GM12878 (cell line): ENCODE measurements around the gene TFCP2L1. TPM values are rescaled to one million over a fixed set of nuclear protein-coding genes. Genes with fewer than 3 reads are reported as not detected.

Experiments
- ATAC-seq: fragments of 200-7000 bp; cut with Tn5 transposase; 3 replicates; pipeline ENCODE4 v1.9.1; 2020; ENCODE audit warnings: mild to moderate bottlenecking, moderate library complexity
- BruUV-seq: library from RNA; stranded (reverse); fragments of 400-500 nt; replicated peaks from 2 replicates; lab custom pipeline; 2021; lab: Mats Ljungman, UMichigan
- CTCF ChIA-PET: fragments of 300-600 bp; sonication (Branson Sonifier 250); formaldehyde crosslinking; extraction: SDS; loops from one replicate; lab custom pipeline; 2021; ENCODE audit warnings: inconsistent platforms; lab: Yijun Ruan, JAX
- POLR2A ChIA-PET: fragments of 350-600 bp; formaldehyde crosslinking; extraction: SDS; loops from one replicate; lab custom pipeline; 2021; ENCODE audit warnings: inconsistent platforms; lab: Charles Lee
- RAD21 ChIA-PET: fragments of 300-600 bp; sonication (Branson Sonifier 250); formaldehyde crosslinking; loops from one replicate; lab custom pipeline; 2023; ENCODE audit warnings: antibody characterized with exemption; ENCODE audit not compliant: unreplicated experiment; lab: Charles Lee
- SMC1A ChIA-PET: fragments of 300-600 bp; sonication (Branson Sonifier 250); formaldehyde crosslinking; loops from one replicate; lab custom pipeline; 2023; ENCODE audit not compliant: unreplicated experiment, uncharacterized antibody; lab: Charles Lee
- DNase-seq: peaks from one replicate; pipeline ENCODE4 v3.0.0-alpha.2; 2011; ENCODE audit warnings: low read depth, low spot score
- FAIRE-seq: peaks from 3 replicates; lab custom pipeline; 2011; peaks lifted over from hg19 to GRCh38; lab: Jason Lieb, UNC
- H2AFZ ChIP-seq: 2 replicates; pipeline ENCODE4 v1.6.0; 2011; ENCODE audit warnings: low read depth, low read length, control low read depth; ENCODE audit not compliant: control insufficient read depth
- H3K27ac ChIP-seq: 2 replicates; pipeline ENCODE4 v1.5.1; 2011; ENCODE audit warnings: control low read depth; ENCODE audit not compliant: control insufficient read depth, insufficient read depth
- H3K27me3 ChIP-seq, 2 experiments: replicated peaks in 1 of 2; 2 replicates each; pipeline versions ENCODE4 v1.6.0 to v1.6.1; 2011; ENCODE audit warnings: low read length in 1 of 2; ENCODE audit not compliant: control insufficient read depth in 2 of 2, insufficient read depth in 2 of 2
- H3K36me3 ChIP-seq, 2 experiments: 2 replicates each; pipeline ENCODE4 v1.5.1; 2011; ENCODE audit warnings: low read length in 1 of 2; ENCODE audit not compliant: control insufficient read depth in 2 of 2, insufficient read depth in 2 of 2
- H3K4me1 ChIP-seq: 2 replicates; pipeline ENCODE4 v1.6.1; 2011; ENCODE audit warnings: mild to moderate bottlenecking, low read length, moderate library complexity, mixed read lengths; ENCODE audit not compliant: control insufficient read depth, insufficient read depth
- H3K4me2 ChIP-seq: 2 replicates; pipeline ENCODE4 v1.6.0; 2011; ENCODE audit warnings: control low read depth; ENCODE audit not compliant: control insufficient read depth, insufficient read depth
- H3K4me3 ChIP-seq: fragments of 200-600 bp; sonication (generic); 2 replicates; pipeline ENCODE4 v1.5.1; 2016
- H3K79me2 ChIP-seq: 2 replicates; pipeline ENCODE4 v1.6.0; 2011; ENCODE audit warnings: low read length; ENCODE audit not compliant: control insufficient read depth, insufficient read depth
- H3K9ac ChIP-seq: 2 replicates; pipeline ENCODE4 v1.8.0; 2011; ENCODE audit warnings: low read length, control low read depth, mixed read lengths; ENCODE audit not compliant: control insufficient read depth, insufficient read depth
- H3K9me3 ChIP-seq: replicated peaks from 3 replicates; pipeline ENCODE4 v1.5.1; 2011; ENCODE audit warnings: mild to moderate bottlenecking, low read length; ENCODE audit not compliant: control insufficient read depth, insufficient read depth
- H4K20me1 ChIP-seq: 2 replicates; pipeline ENCODE4 v1.6.0; 2011; ENCODE audit not compliant: control insufficient read depth, insufficient read depth
- ATF2 ChIP-seq: IDR thresholded peaks from 2 replicates; pipeline ENCODE4 v1.6.1; 2012; ENCODE audit warnings: low read length, inconsistent platforms
- CEBPZ ChIP-seq: fragments of 150-350 bp; IDR thresholded peaks from 2 replicates; pipeline ENCODE4 v1.6.1; 2016; ENCODE audit warnings: low read depth, low read length
- EED ChIP-seq: sonication (generic); IDR thresholded peaks from 2 replicates; pipeline ENCODE4 v1.6.1; 2016; ENCODE audit warnings: antibody characterized with exemption, low read depth
- EP300 ChIP-seq, 2 experiments: fragments of 150-350 bp in 1 of 2; IDR thresholded peaks; 2 replicates each; pipeline ENCODE4 v1.6.1; 2011 to 2012; ENCODE audit warnings: low read depth in 2 of 2, low read length in 2 of 2, borderline replicate concordance in 1 of 2, improper control_type of control experiment in 1 of 2, inconsistent platforms in 1 of 2; ENCODE audit not compliant: control insufficient read depth in 1 of 2
- ETV6 ChIP-seq, 2 experiments: fragments of 450-650 bp in 1 of 2; IDR thresholded peaks in 1 of 2; conservative IDR thresholded peaks in 1 of 2; 2 replicates each; pipeline ENCODE4 v1.6.1; 2014; ENCODE audit warnings: antibody characterized with exemption in 1 of 2, borderline replicate concordance in 1 of 2, low read depth in 1 of 2, mild to moderate bottlenecking in 1 of 2, moderate library complexity in 1 of 2
- IRF3 ChIP-seq: fragments of 450-650 bp; IDR thresholded peaks from 2 replicates; pipeline ENCODE4 v1.6.1; 2014; ENCODE audit warnings: mild to moderate bottlenecking
- MAX ChIP-seq: IDR thresholded peaks from 2 replicates; pipeline ENCODE4 v1.6.1; 2012; ENCODE audit warnings: low read depth, low read length, improper control_type of control experiment
- MEF2B ChIP-seq: fragments of 450-650 bp; IDR thresholded peaks from 2 replicates; pipeline ENCODE4 v1.6.1; 2018; ENCODE audit warnings: mild to moderate bottlenecking, moderate library complexity; ENCODE audit not compliant: partially characterized antibody, poor library complexity, severe bottlenecking
- MYB ChIP-seq: fragments of 150-350 bp; IDR thresholded peaks from 2 replicates; pipeline ENCODE4 v1.6.1; 2014; ENCODE audit warnings: mild to moderate bottlenecking, low read depth, low read length, borderline replicate concordance
- NFIC ChIP-seq: IDR thresholded peaks from 2 replicates; pipeline ENCODE4 v1.6.1; 2012; ENCODE audit warnings: low read depth, mild to moderate bottlenecking, inconsistent platforms, low read length, moderate library complexity
- NFYB ChIP-seq: IDR thresholded peaks from 2 replicates; pipeline ENCODE4 v1.6.1; 2011; ENCODE audit warnings: low read depth, mild to moderate bottlenecking, low read length, improper control_type of control experiment, moderate library complexity; ENCODE audit not compliant: insufficient read depth
- RAD51 ChIP-seq: fragments of 450-650 bp; IDR thresholded peaks from 2 replicates; pipeline ENCODE4 v1.6.1; 2016; ENCODE audit warnings: moderate library complexity, mild to moderate bottlenecking, inconsistent platforms
- RBBP5 ChIP-seq: fragments of 200-600 bp; sonication (generic); conservative IDR thresholded peaks from 2 replicates; pipeline ENCODE4 v1.6.1; 2016
- SKIL ChIP-seq: fragments of 450-650 bp; IDR thresholded peaks from 2 replicates; pipeline ENCODE4 v1.6.1; 2017; ENCODE audit warnings: mild to moderate bottlenecking, low read depth, inconsistent platforms; ENCODE audit not compliant: poor library complexity, severe bottlenecking
- TBL1XR1 ChIP-seq: IDR thresholded peaks from 2 replicates; pipeline ENCODE4 v1.6.1; 2012; ENCODE audit warnings: low read depth, low read length, improper control_type of control experiment
- WGBS: methylation state at CpG from one replicate; pipeline ENCODE4 v1.1.6; 2016; ENCODE audit warnings: low lambda C conversion rate; ENCODE audit not compliant: insufficient replicate concordance, insufficient coverage; ENCODE audit errors: missing lambda C conversion rate; 5-methylcytosine and 5-hydroxymethylcytosine counted together
- in situ Hi-C: fragments of 300-500 bp; cut with MboI; formaldehyde crosslinking; loops from 9 replicates; pipeline ENCODE4 v1.14.3; 2018; ENCODE audit warnings: mixed read lengths
- intact Hi-C: fragments of 100-400 bp; cut with micrococcal nuclease; formaldehyde crosslinking; loops from one replicate; pipeline ENCODE4 v1.14.2; 2022; ENCODE audit not compliant: unreplicated experiment
- polyA plus RNA-seq, 11 experiments: library from polyadenylated mRNA; depleted of rRNA in 4 of 11; unstranded in 6 of 11; stranded (reverse) in 5 of 11; fragments of >200 nt; fragmentation: Nextera tagmentation in 4 of 11; fragmentation: Illumina TruSeq in 1 of 11; extraction: Ambion mirVana in 4 of 11; extraction: Trizol in 1 of 11; gene quantifications; 1 replicate in 1 of 11; 2 replicates in 10 of 11; pipeline versions ENCODE4 v1.2.1 to v1.2.3, GENCODE V29; 2011 to 2016; ENCODE audit warnings: inconsistent platforms in 2 of 11, missing spikeins in 2 of 11, low read depth in 1 of 11
- total RNA-seq, 4 experiments: library from RNA; depleted of rRNA in 3 of 4; stranded (reverse); fragments of >200 nt in 3 of 4; fragmentation: Illumina TruSeq in 1 of 4; extraction: Trizol in 1 of 4; gene quantifications; 2 replicates each; pipeline versions ENCODE4 v1.2.1 to v1.2.3, GENCODE V29; 2013 to 2021

TFCP2L1 gene
- total and polyA plus RNA-seq, 10 of the 15 experiments (the other 5 are each of a cell fraction or from before 2014, with no cell fraction given): 0.02 to 0.21 (median 0.09) TPM; not detected in 1

GRCh38 chr2:121319941-121320340, 34.9 kb upstream of the TFCP2L1 start (continued):
- TF ChIP-seq SKIL: no peak
- no peak for TF ChIP-seq MAX

- Histone ChIP-seq H3K36me3 (no peaks in the 10 kb centered on the region), H3K4me2 (no peak overlapping the region), H3K4me3 (no peak overlapping the region), H3K27me3 (peaks cover 0 to 1% of the 10 kb centered on the region in 2 experiments; a peak in 1 of 4 replicates), H3K79me2 (no peaks in the 10 kb centered on the region), H3K27ac (no peak overlapping the region), H3K9ac (no peak overlapping the region), H2AFZ (no peak overlapping the region), H3K4me1 (no peaks in the 10 kb centered on the region), H3K9me3 (no peaks in the 10 kb centered on the region), H4K20me1 (no peaks in the 10 kb centered on the region)
- ATAC-seq: no peak
- intact Hi-C loops (no loop called here), in situ Hi-C loops (no loop called here)
- no TSS peak for BruUV-seq
- RAD21 ChIA-PET: no interaction called here
- SMC1A ChIA-PET: no interaction called here
- POLR2A ChIA-PET: no interaction called here
- CTCF ChIA-PET: no interaction called here
- FAIRE-seq: no peak
- no peak for DNase-seq
- WGBS: 38% methylated on average over 5 of the region's 7 CpGs
- TF ChIP-seq NFYB (no peak), ETV6 (conservative IDR thresholded peaks at IDR 0.05 in 1 of 2, IDR thresholded peaks at IDR 0.05 in 1 of 2; ENCODE audit: borderline replicate concordance in 1 of 2, low read depth in 1 of 2) (no peak), TBL1XR1 (no peak), RAD51 (no peak), IRF3 (no peak), EP300 (IDR thresholded peaks at IDR 0.05; ENCODE audit: borderline replicate concordance in 1 of 2, control insufficient read depth in 1 of 2, low read depth in 2 of 2, low read length in 2 of 2) (no peak), EED (no peak), MYB (no peak), RBBP5 (no peak), NFIC (no peak), CEBPZ (no peak), ATF2 (no peak), MEF2B (no peak)
These were observed 32.0 kb upstream of the TFCP2L1 start for GRCh38 chr2:121316986-121317385.
